Lower leg skin (tissue), 3 donors: ENCODE measurements around the gene NMB.

Experiments
- POLR2A ChIP-seq, 2 donors: fragments of 450-650 bp; IDR thresholded peaks; one replicate each; pipeline ENCODE4 v1.6.1; 2016 to 2017; ENCODE audit warnings: antibody characterized with exemption in 2 of 2, mild to moderate bottlenecking in 1 of 2, moderate library complexity in 1 of 2
- TF ChIP-seq, protein P1 (sequence below), 3 donors: fragments of 450-650 bp; IDR thresholded peaks; one replicate each; pipeline ENCODE4 v1.5.1; 2016; ENCODE audit warnings: antibody characterized with exemption in 3 of 3, mild to moderate bottlenecking in 3 of 3, moderate library complexity in 2 of 3

GRCh38 chr15:84703808-84704207 is 45.8 kb upstream of the NMB start:
- TF ChIP-seq POLR2A (IDR thresholded peaks at IDR 0.05) = no peak
- TF ChIP-seq, protein P1, sequence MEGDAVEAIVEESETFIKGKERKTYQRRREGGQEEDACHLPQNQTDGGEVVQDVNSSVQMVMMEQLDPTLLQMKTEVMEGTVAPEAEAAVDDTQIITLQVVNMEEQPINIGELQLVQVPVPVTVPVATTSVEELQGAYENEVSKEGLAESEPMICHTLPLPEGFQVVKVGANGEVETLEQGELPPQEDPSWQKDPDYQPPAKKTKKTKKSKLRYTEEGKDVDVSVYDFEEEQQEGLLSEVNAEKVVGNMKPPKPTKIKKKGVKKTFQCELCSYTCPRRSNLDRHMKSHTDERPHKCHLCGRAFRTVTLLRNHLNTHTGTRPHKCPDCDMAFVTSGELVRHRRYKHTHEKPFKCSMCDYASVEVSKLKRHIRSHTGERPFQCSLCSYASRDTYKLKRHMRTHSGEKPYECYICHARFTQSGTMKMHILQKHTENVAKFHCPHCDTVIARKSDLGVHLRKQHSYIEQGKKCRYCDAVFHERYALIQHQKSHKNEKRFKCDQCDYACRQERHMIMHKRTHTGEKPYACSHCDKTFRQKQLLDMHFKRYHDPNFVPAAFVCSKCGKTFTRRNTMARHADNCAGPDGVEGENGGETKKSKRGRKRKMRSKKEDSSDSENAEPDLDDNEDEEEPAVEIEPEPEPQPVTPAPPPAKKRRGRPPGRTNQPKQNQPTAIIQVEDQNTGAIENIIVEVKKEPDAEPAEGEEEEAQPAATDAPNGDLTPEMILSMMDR (IDR thresholded peaks at IDR 0.05) = no peak
